AG04450 (cell line): ENCODE data around the gene BMPR1B. TPM values are rescaled to one million over a fixed set of nuclear protein-coding genes. Genes with fewer than 3 reads are reported as not detected.

ENCODE experiments used
- CTCF ChIA-PET: fragments of 300-600, 350-600 bp; formaldehyde crosslinking; extraction: SDS; loops from one replicate; lab custom pipeline; 2022; ENCODE audit warnings: antibody characterized with exemption, inconsistent platforms; lab: Charles Lee
- POLR2A ChIA-PET: fragments of 350-600 bp; formaldehyde crosslinking; extraction: SDS; loops from one replicate; lab custom pipeline; 2021; ENCODE audit warnings: antibody characterized with exemption, inconsistent platforms; lab: Yijun Ruan, JAX
- DNase-seq: peaks from one replicate; pipeline ENCODE4 v3.0.0-alpha.2; 2011; ENCODE audit warnings: low read depth, low spot score
- H3K27ac ChIP-seq: one replicate; pipeline ENCODE4 v1.5.1; 2012; ENCODE audit warnings: low read depth, low read length, control low read depth
- H3K27me3 ChIP-seq: one replicate; pipeline ENCODE4 v1.6.0; 2012; ENCODE audit warnings: low read length; ENCODE audit not compliant: control insufficient read depth, insufficient read depth
- H3K4me3 ChIP-seq: 2 replicates; pipeline ENCODE4 v1.5.1; 2011; ENCODE audit warnings: mild to moderate bottlenecking, low read depth, low read length, control low read depth
- H3K9me3 ChIP-seq: 2 replicates; pipeline ENCODE4 v1.5.1; 2012; ENCODE audit warnings: low read length; ENCODE audit not compliant: control insufficient read depth, insufficient read depth
- polyA plus RNA-seq: library from polyadenylated mRNA; depleted of rRNA; stranded (reverse); fragments of >200 nt; gene quantifications from 2 replicates; pipeline ENCODE4 v1.2.3, GENCODE V29; 2011
- TF ChIP-seq, protein P1 (sequence below): IDR thresholded peaks from 2 replicates; pipeline ENCODE4 v1.5.1; 2011; ENCODE audit warnings: low read depth, low read length, control low read depth, inconsistent platforms

Gene BMPR1B
- polyA plus RNA-seq, 1 experiment: 0.42 TPM

DNA sequence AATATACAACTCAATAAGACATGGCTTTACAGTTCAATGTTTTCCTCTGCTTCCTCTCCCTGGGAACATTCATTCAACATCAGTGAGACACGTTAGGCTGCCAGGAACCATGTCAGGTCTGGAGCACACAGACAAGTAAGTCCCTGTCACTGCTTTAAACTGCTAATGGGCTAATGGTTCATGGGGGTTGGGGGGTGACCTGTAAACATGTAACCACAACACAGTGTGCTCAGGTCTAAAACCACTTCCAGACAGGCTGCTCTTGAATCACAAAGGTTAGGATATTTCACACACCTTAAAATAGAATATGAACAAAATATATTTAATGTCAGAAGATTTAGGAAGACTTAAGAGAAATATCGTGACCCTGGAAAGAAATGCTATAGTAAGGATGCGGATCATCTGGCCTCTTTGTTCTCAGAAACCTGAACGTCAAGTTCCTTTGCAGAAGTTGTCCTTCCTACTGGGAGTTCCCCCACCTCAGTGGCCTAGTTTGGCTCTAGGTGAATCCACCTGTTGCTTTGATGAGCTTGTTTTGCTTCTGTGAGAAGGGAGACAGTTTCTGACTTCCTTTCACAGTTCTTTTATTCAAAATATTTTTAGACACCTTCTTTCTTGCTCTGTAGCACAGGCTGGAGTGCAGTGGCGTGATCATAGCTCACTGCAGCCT lies 431.1 kb downstream of the BMPR1B start:
- Histone ChIP-seq H3K4me3 (no peak overlapping the region), H3K27me3 (peaks cover 4% of the 10 kb centered on the region), H3K9me3 (no peaks in the 10 kb centered on the region), H3K27ac (no peak overlapping the region)
- ChIA-PET POLR2A (no interaction called here), CTCF (no interaction called here)
- TF ChIP-seq, protein P1, sequence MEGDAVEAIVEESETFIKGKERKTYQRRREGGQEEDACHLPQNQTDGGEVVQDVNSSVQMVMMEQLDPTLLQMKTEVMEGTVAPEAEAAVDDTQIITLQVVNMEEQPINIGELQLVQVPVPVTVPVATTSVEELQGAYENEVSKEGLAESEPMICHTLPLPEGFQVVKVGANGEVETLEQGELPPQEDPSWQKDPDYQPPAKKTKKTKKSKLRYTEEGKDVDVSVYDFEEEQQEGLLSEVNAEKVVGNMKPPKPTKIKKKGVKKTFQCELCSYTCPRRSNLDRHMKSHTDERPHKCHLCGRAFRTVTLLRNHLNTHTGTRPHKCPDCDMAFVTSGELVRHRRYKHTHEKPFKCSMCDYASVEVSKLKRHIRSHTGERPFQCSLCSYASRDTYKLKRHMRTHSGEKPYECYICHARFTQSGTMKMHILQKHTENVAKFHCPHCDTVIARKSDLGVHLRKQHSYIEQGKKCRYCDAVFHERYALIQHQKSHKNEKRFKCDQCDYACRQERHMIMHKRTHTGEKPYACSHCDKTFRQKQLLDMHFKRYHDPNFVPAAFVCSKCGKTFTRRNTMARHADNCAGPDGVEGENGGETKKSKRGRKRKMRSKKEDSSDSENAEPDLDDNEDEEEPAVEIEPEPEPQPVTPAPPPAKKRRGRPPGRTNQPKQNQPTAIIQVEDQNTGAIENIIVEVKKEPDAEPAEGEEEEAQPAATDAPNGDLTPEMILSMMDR: no peak
- DNase-seq: no peak

DNA sequence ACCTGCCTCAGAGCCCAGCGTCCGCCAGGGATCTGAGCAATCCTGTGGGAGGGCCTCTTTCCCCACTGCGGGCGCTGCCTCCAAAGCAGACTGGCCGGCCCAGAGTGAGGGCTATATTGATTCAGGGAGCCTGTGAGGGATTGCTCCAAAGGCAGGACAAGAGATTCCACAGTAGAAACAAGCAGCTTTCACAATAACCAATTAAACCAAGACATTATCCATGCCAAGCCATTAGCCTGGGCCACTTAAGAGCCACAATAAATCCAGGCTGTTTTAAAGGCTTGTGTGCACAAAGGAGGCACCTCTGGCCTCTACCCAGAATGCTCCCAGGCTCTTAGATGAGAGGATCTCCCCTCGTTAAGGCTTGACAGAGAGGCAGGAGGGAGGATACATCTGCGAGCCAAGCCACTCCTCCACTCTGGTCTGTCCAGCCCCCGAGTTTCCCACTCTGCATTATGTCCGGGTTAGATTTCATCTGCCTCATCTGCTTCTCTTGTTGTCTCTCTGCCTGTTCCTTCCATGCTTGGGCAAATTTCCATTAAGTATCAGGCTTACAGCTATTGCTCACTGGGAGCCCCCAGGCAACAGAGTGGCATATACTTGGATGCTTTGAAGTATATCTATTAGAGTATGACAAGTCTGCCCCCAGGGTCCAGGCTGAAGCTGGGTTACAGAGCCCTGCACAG lies 433.1 kb downstream of the BMPR1B start:
- H3K9me3 ChIP-seq: no peaks in the 10 kb centered on the region
- no peak overlapping the region for H3K27ac ChIP-seq
- TF ChIP-seq, protein P1: no peak
- no peak for DNase-seq
- ChIA-PET CTCF (no interaction called here), POLR2A (no interaction called here)
- no peak overlapping the region for H3K4me3 ChIP-seq
- peaks cover 8% of the 10 kb centered on the region for H3K27me3 ChIP-seq

DNA sequence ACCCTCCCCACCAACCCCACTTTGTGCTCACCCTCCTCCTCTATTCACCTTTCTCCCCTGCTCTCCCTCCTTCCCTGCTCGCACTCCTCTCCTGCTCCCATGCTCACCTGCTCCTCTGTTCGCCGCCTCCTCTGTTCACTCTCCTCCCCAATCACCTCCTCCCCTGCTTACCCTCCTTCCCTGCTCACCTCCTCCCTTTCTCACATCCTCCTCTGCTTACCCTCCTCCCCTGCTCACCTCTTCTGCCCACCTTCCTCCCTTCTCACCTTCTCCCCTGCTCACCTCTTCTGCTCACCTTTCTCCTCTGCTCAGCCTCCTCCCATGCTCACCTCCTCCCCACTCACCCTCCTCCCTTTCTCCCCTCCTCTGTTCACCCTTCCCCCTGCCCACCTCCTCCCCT lies 433.8 kb downstream of the BMPR1B start:
- TF ChIP-seq, protein P1: no peak
- POLR2A ChIA-PET: no interaction called here
- peaks cover 8% of the 10 kb centered on the region for H3K27me3 ChIP-seq
- H3K27ac ChIP-seq: no peak overlapping the region
- DNase-seq: no peak
- no peaks in the 10 kb centered on the region for H3K9me3 ChIP-seq
- H3K4me3 ChIP-seq: no peak overlapping the region
- CTCF ChIA-PET: no interaction called here

DNA sequence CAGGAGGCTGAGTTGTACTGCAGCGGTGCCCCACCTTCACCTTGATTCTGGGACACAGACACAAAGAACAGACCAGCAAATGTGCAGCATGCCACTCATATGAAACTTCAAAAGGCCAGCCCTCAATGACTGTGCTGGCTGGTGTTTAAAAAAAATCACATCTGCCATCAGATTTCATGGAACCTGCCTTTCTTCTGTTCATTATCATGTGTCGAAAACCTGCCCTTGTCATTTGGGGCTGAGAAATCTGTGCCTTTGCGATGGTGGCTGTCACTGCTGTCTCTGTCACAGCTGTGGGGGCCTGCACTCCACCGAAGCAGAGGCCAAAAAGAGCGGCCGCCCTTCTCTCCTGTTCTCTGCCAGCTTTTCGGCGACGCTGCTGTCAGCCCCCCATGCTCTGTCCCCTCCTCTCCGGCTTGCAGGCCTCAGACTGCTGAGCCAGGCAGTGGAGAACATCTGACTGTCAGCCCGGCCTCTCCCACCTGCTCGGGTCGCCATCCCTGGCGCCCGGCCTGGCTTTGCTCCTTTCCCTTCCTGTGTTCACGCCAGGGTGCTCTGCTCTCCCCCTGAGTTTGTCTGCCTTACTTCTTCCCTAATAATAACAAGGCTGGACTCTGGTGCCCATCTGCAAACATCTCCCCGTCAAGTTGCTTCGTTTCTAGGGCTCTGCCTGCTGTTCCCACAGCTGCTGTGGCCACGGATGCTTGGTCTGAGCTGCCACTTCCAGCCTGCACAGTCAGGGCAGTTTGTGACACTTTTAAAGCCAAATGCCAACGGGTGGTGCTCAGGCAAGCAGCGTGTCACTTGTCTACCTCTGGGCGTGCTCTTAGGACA lies 435.9 kb downstream of the BMPR1B start:
- no peak for DNase-seq
- ChIA-PET CTCF (no interaction called here), POLR2A (no interaction called here)
- H3K27me3 ChIP-seq: peaks cover 8% of the 10 kb centered on the region
- H3K9me3 ChIP-seq: no peaks in the 10 kb centered on the region
- TF ChIP-seq, protein P1: no peak
- no peak overlapping the region for H3K4me3 ChIP-seq
- no peak overlapping the region for H3K27ac ChIP-seq
